Hepatocyte (in vitro differentiated cells): ENCODE data around the gene HOXC6. TPM values are rescaled to one million over a fixed set of nuclear protein-coding genes. Genes with fewer than 3 reads are reported as not detected.

Experiments
- DNase-seq: peaks from one replicate; pipeline ENCODE4 v3.0.0-alpha.2; 2016; ENCODE audit warnings: low spot score
- H2AFZ ChIP-seq: fragments of 200-600 bp; sonication (generic); 2 replicates; pipeline ENCODE4 v1.6.0; 2016; ENCODE audit warnings: antibody characterized with exemption, mild to moderate bottlenecking
- H3K27ac ChIP-seq: fragments of 200-600 bp; sonication (generic); 2 replicates; pipeline ENCODE4 v1.5.1; 2016; ENCODE audit warnings: mild to moderate bottlenecking
- H3K27me3 ChIP-seq: fragments of 200-600 bp; sonication (generic); 2 replicates; pipeline ENCODE4 v1.6.1; 2016
- H3K36me3 ChIP-seq: fragments of 200-600 bp; sonication (generic); replicated peaks from 2 replicates; pipeline ENCODE4 v1.5.1; 2016; ENCODE audit warnings: low read depth; ENCODE audit not compliant: insufficient read depth
- H3K4me1 ChIP-seq: fragments of 200-600 bp; sonication (generic); 2 replicates; pipeline ENCODE4 v1.5.1; 2016; ENCODE audit warnings: mild to moderate bottlenecking, moderate library complexity; ENCODE audit not compliant: insufficient read depth
- H3K4me2 ChIP-seq: fragments of 200-600 bp; sonication (generic); 2 replicates; pipeline ENCODE4 v1.6.0; 2016
- H3K4me3 ChIP-seq: fragments of 200-600 bp; sonication (generic); 2 replicates; pipeline ENCODE4 v1.5.1; 2016; ENCODE audit warnings: mild to moderate bottlenecking
- H3K79me2 ChIP-seq: fragments of 200-600 bp; sonication (generic); 2 replicates; pipeline ENCODE4 v1.6.0; 2017; ENCODE audit warnings: mild to moderate bottlenecking
- H3K9me2 ChIP-seq: fragments of 200-600 bp; sonication (generic); replicated peaks from 2 replicates; pipeline ENCODE4 v1.6.0; 2017; ENCODE audit warnings: mild to moderate bottlenecking; ENCODE audit not compliant: insufficient read depth
- H3K9me3 ChIP-seq: fragments of 200-600 bp; sonication (generic); 2 replicates; pipeline ENCODE4 v1.5.1; 2016; ENCODE audit warnings: low read depth, mild to moderate bottlenecking
- H4K20me1 ChIP-seq: fragments of 200-600 bp; sonication (generic); 2 replicates; pipeline ENCODE4 v1.6.0; 2016; ENCODE audit warnings: mild to moderate bottlenecking; ENCODE audit not compliant: insufficient read depth, poor library complexity, severe bottlenecking
- CTCF ChIP-seq: fragments of 200-600 bp; sonication (generic); IDR thresholded peaks from 2 replicates; pipeline ENCODE4 v1.5.1; 2016; ENCODE audit warnings: antibody characterized with exemption, mild to moderate bottlenecking; ENCODE audit not compliant: poor library complexity
- EZH2 ChIP-seq: fragments of 200-600 bp; sonication (generic); IDR thresholded peaks from 2 replicates; pipeline ENCODE4 v1.6.1; 2016; ENCODE audit warnings: antibody characterized with exemption, mild to moderate bottlenecking, borderline replicate concordance
- EZH2phosphoT487 ChIP-seq: fragments of 200-600 bp; sonication (generic); IDR thresholded peaks from one replicate; pipeline ENCODE4 v1.6.1; 2018; ENCODE audit warnings: antibody characterized with exemption, mild to moderate bottlenecking, low read depth, moderate library complexity; ENCODE audit not compliant: unreplicated experiment, severe bottlenecking
- WGBS: methylation state at CpG from one replicate; pipeline ENCODE4 v1.1.6; 2016; ENCODE audit warnings: low lambda C conversion rate; ENCODE audit errors: missing lambda C conversion rate; 5-methylcytosine and 5-hydroxymethylcytosine counted together
- polyA plus RNA-seq: library from polyadenylated mRNA; unstranded; fragments of >200 nt; fragmentation: Nextera tagmentation; extraction: Ambion mirVana; gene quantifications from 2 replicates; pipeline ENCODE4 v1.2.1, GENCODE V29; 2016
- total RNA-seq: library from RNA; depleted of rRNA; stranded (reverse); fragments of >200 nt; gene quantifications from 2 replicates; pipeline ENCODE4 v1.2.3, GENCODE V29; 2014

Gene HOXC6
- total and polyA plus RNA-seq, 2 experiments from 2014 or later, result 4.5 to 11.1 TPM

- Histone ChIP-seq H3K4me3 (peak within 1 kb of the TSS; percentile 0), H2AFZ (no peak within 1 kb of the TSS), H3K36me3 (no peaks in the 10 kb centered on the region), H4K20me1 (no peaks in the 10 kb centered on the region), H3K9me3 (no peaks in the 10 kb centered on the region), H3K79me2 (peaks cover under 1% of the 10 kb centered on the region), H3K4me1 (peaks cover 38% of the 10 kb centered on the region), H3K27ac (peak within 1 kb of the TSS; percentile 2), H3K4me2 (peak within 1 kb of the TSS; percentile 79), H3K27me3 (peaks cover 75% of the 10 kb centered on the region), H3K9me2 (no peaks in the 10 kb centered on the region)
- TF ChIP-seq CTCF (peak; percentile 93), EZH2 (no peak), EZH2phosphoT487 (no peak)
- 2% methylated on average over 12 of the region's 12 CpGs for WGBS
- peak; percentile 86 for DNase-seq
Measured at GRCh38 chr12:54032627-54033100, 4.4 kb downstream of the HOXC6 start, which contains the start of gene HOXC5. TSS of gene HOXC5 (plus strand) at chr12:54033050. CDS start at chr12:54033123, 73 bp downstream.

- no peak overlapping the region for H2AFZ ChIP-seq
- H3K4me2 ChIP-seq, result peak overlapping the region; percentile 79
- TF ChIP-seq EZH2 (peak; percentile 76), EZH2phosphoT487 (peak; percentile 92), CTCF (no peak)
- DNase-seq, result peak; percentile 84
- H3K79me2 ChIP-seq, result no peaks in the 10 kb centered on the region
- WGBS, result 4% methylated on average over 55 of the region's 61 CpGs
- no peaks in the 10 kb centered on the region for H3K9me2 ChIP-seq
- no peaks in the 10 kb centered on the region for H4K20me1 ChIP-seq
- peaks cover 40% of the 10 kb centered on the region for H3K4me1 ChIP-seq
- H3K4me3 ChIP-seq, result peak overlapping the region; percentile 0
- H3K27ac ChIP-seq, result peak overlapping the region; percentile 2
- no peaks in the 10 kb centered on the region for H3K9me3 ChIP-seq
- peaks cover 73% of the 10 kb centered on the region for H3K27me3 ChIP-seq
- no peaks in the 10 kb centered on the region for H3K36me3 ChIP-seq
Measured at GRCh38 chr12:54033106-54033979, 5.1 kb downstream of the HOXC6 start.

- no peaks in the 10 kb centered on the region for H3K36me3 ChIP-seq
- TF ChIP-seq CTCF (no peak), EZH2 (peak; percentile 10), EZH2phosphoT487 (no peak)
- H3K27me3 ChIP-seq, result peaks cover 75% of the 10 kb centered on the region
- no peak overlapping the region for H2AFZ ChIP-seq
- 14% methylated on average over 35 of the region's 57 CpGs for WGBS
- peaks cover 36% of the 10 kb centered on the region for H3K4me1 ChIP-seq
- peak overlapping the region; percentile 0 for H3K4me3 ChIP-seq
- H3K79me2 ChIP-seq, result no peaks in the 10 kb centered on the region
- DNase-seq, result no peak
- no peaks in the 10 kb centered on the region for H3K9me2 ChIP-seq
- no peaks in the 10 kb centered on the region for H4K20me1 ChIP-seq
- peak overlapping the region; percentile 79 for H3K4me2 ChIP-seq
- no peaks in the 10 kb centered on the region for H3K9me3 ChIP-seq
- H3K27ac ChIP-seq, result no peak overlapping the region
Measured at GRCh38 chr12:54033980-54034784, 5.9 kb downstream of the HOXC6 start.
